ENCODE data around the gene CCR5AS.
A peak's percentile ranks its signal among the peaks of the same experiment; 100 is the strongest.
"Not testable (repeated sequence)": the region's sequence is repeated elsewhere in the genome, so short reads cannot be mapped to it uniquely, and the experiment has no call there.

CCR5AS gene

GRCh38 chr3:46435081-46435726 is 28.3 kb upstream of the CCR5AS start:
- no peak overlapping the region for H3K4me3 ChIP-seq
- intact Hi-C loops (cut with DNase I): loop anchor here in 1 of 2 donors (10.0 kb wide), 1 partner anchor 500 kb away; no protein-coding TSS in a partner anchor

DNA sequence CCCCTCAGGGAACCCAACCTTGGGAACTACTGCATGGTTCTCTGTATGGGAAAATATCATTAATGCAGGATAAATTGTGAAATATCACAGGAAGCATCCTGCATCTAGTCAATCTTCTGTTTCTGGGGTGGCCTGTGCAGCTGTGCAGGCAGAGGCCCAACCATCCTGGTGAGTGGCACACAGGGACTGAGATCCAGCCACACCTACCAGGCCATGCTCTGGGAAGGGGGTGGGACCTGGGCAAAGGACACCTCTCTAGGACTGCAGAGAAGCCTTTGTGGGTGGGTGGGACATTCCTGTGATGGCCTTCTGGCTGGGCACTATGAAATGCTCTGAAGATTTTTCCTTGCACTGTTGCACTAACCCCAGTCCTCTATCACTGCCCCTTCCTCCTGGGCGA is 27.0 kb upstream of the CCR5AS start:
- H3K27me3 ChIP-seq: no peaks in the 10 kb centered on the region
- no peak overlapping the region for H3K4me3 ChIP-seq
- intact Hi-C loops (cut with DNase I): loop anchor here in 1 of 2 donors (10.0 kb wide), 1 partner anchor 499 kb away; no protein-coding TSS in a partner anchor
- peaks cover 0 to 9% of the 10 kb centered on the region in 2 donors for H3K9me3 ChIP-seq
- H3K27ac ChIP-seq: peak overlapping the region in 1 of 2 donors; percentile 50
- no peak for DNase-seq
- no peaks in the 10 kb centered on the region for H3K4me1 ChIP-seq
- TF ChIP-seq CTCF (IDR thresholded peaks at IDR 0.05): no peak
- H3K36me3 ChIP-seq: peaks cover 0 to 39% of the 10 kb centered on the region in 2 donors
- ATAC-seq: no peak

More at GRCh38 chr3:46435081-46435726, 28.3 kb upstream of the CCR5AS start:
- H3K9me3 ChIP-seq: peaks cover 0 to 9% of the 10 kb centered on the region in 2 donors
- TF ChIP-seq CTCF (IDR thresholded peaks at IDR 0.05): no peak
- no peaks in the 10 kb centered on the region for H3K27me3 ChIP-seq
- H3K27ac ChIP-seq: peak overlapping the region in 1 of 2 donors; percentile 1
- DNase-seq (no peak), ATAC-seq (no peak)
- no peaks in the 10 kb centered on the region for H3K4me1 ChIP-seq
- peaks cover 0 to 44% of the 10 kb centered on the region in 2 donors for H3K36me3 ChIP-seq

- H3K9me3 ChIP-seq, H3K4me1 ChIP-seq, ATAC-seq, H3K4me3 ChIP-seq, DNase-seq, H3K27me3 ChIP-seq: not testable (repeated sequence)
- intact Hi-C loops (cut with DNase I): loop anchor here in 1 of 2 donors (10.0 kb wide), 1 partner anchor 498 kb away; no protein-coding TSS in a partner anchor
- Histone ChIP-seq H3K27ac (peak overlapping the region in 1 of 2 donors; percentile 50), H3K36me3 (peaks cover 0 to 34% of the 10 kb centered on the region in 2 donors)
These were observed 26.3 kb upstream of the CCR5AS start for GRCh38 chr3:46433118-46433517.

- not testable (repeated sequence) for H3K27me3 ChIP-seq, H3K4me3 ChIP-seq, DNase-seq, ATAC-seq, H3K9me3 ChIP-seq, H3K4me1 ChIP-seq
- Histone ChIP-seq H3K36me3 (peaks cover 0 to 28% of the 10 kb centered on the region in 2 donors), H3K27ac (peak overlapping the region in 1 of 2 donors; percentile 15)
- intact Hi-C loops (cut with DNase I): loop anchor here in 1 of 2 donors (10.0 kb wide), 1 partner anchor 497 kb away; no protein-coding TSS in a partner anchor
These were observed 25.0 kb upstream of the CCR5AS start for GRCh38 chr3:46431905-46432304.

GRCh38 chr3:46430879-46431278 is 24.0 kb upstream of the CCR5AS start:
- H3K4me1 ChIP-seq, H3K27me3 ChIP-seq, H3K9me3 ChIP-seq, H3K4me3 ChIP-seq, ATAC-seq, DNase-seq: not testable (repeated sequence)
- Histone ChIP-seq H3K27ac (peak overlapping the region in 1 of 2 donors; percentile 15), H3K36me3 (peaks cover 0 to 18% of the 10 kb centered on the region in 2 donors)
- intact Hi-C loops (cut with DNase I): loop anchor here in 1 of 2 donors (10.0 kb wide), 1 partner anchor 496 kb away; no protein-coding TSS in a partner anchor

- H3K4me1 ChIP-seq: peaks cover 0 to 9% of the 10 kb centered on the region in 2 donors
- H3K27me3 ChIP-seq: no peaks in the 10 kb centered on the region
- intact Hi-C loops (cut with DNase I): loop anchor here in 1 of 2 donors (10.0 kb wide), 2 partner anchors 155 to 495 kb away; no protein-coding TSS in a partner anchor
- H3K9me3 ChIP-seq: peaks cover 0 to 9% of the 10 kb centered on the region in 2 donors
- ATAC-seq (no peak), DNase-seq (no peak)
- H3K4me3 ChIP-seq: no peak overlapping the region
- no peak overlapping the region for H3K27ac ChIP-seq
- peaks cover 0 to 14% of the 10 kb centered on the region in 2 donors for H3K36me3 ChIP-seq
- no peak for TF ChIP-seq CTCF (IDR thresholded peaks at IDR 0.05)
These were observed 22.8 kb upstream of the CCR5AS start for GRCh38 chr3:46429671-46430070.

Measured in left lung (tissue), 4 donors.